Right lobe of liver (tissue), 6 donors: ENCODE results near the gene KCTD15. TPM values are rescaled to one million over a fixed set of nuclear protein-coding genes. Genes with fewer than 3 reads are reported as not detected.

ENCODE experiments used
- ATAC-seq, 4 donors: fragments of 200-7000 bp; cut with Tn5 transposase; one replicate each; pipeline ENCODE4 v1.9.1; 2020; ENCODE audit warnings: mild to moderate bottlenecking in 4 of 4, moderate library complexity in 4 of 4
- DNase-seq, 3 donors: peaks; one replicate each; pipeline ENCODE4 v3.0.0-alpha.2; 2020
- H3K27ac ChIP-seq, 3 donors: fragments of 200-600 bp; one replicate each; pipeline ENCODE4 v1.8.0; 2022
- H3K27me3 ChIP-seq, 2 donors: fragments of 200-600 bp; one replicate each; pipeline ENCODE4 v1.8.0; 2022
- H3K36me3 ChIP-seq, 4 donors: fragments of 200-600 bp; sonication (generic) in 1 of 4; one replicate each; pipeline versions ENCODE4 v1.5.1 to v1.8.0; 2017 to 2022; ENCODE audit warnings: control low read depth in 1 of 4
- H3K4me1 ChIP-seq, 4 donors: fragments of 200-600 bp; sonication (generic) in 1 of 4; one replicate each; pipeline versions ENCODE4 v1.5.1 to v1.8.0; 2017 to 2022; ENCODE audit warnings: control low read depth in 1 of 4
- H3K4me3 ChIP-seq, 3 donors: fragments of 200-600 bp; one replicate each; pipeline ENCODE4 v1.8.0; 2022
- H3K9me3 ChIP-seq, 4 donors: fragments of 200-600 bp; sonication (generic) in 1 of 4; one replicate each; pipeline versions ENCODE4 v1.5.1 to v1.8.0; 2017 to 2022; ENCODE audit warnings: control low read depth in 1 of 4
- POLR2A ChIP-seq: fragments of 450-650 bp; IDR thresholded peaks from one replicate; pipeline ENCODE4 v1.6.1; 2017; ENCODE audit warnings: antibody characterized with exemption, mild to moderate bottlenecking
- WGBS: methylation state at CpG from one replicate; pipeline ENCODE4 v1.1.6; 2018; ENCODE audit warnings: low coverage, low lambda C conversion rate; ENCODE audit not compliant: insufficient coverage; ENCODE audit errors: missing lambda C conversion rate; 5-methylcytosine and 5-hydroxymethylcytosine counted together
- intact Hi-C, 2 donors: fragments of 100-400 bp; cut with DNase I; formaldehyde crosslinking; loops; one replicate each; pipeline versions ENCODE4 v1.11.2 to v1.14.1; 2022
- total RNA-seq, 6 experiments: library from RNA; depleted of rRNA in 2 of 6; stranded (reverse); fragments of >200 nt in 2 of 6; fragmentation: NEBNext Ultra II Directional in 3 of 6; extraction: Animal tissue kit (Norgen Biotek cat#: 25700) in 3 of 6; gene quantifications; one replicate each; pipeline versions ENCODE4 v1.1.0 to v1.2.4, GENCODE V29; 2016 to 2023
- TF ChIP-seq, protein P1 (sequence below), 4 donors: fragments of 200-600 bp in 3 of 4; fragments of 450-650 bp in 1 of 4; IDR thresholded peaks; one replicate each; pipeline versions ENCODE4 v1.5.1 to v1.8.0; 2016 to 2022; ENCODE audit warnings: antibody characterized with exemption in 4 of 4, mild to moderate bottlenecking in 2 of 4
- donor health status: DM: no; HTN: yes; CAD: no.
- donor health status: DM: no; HTN: no; CAD: no.
- donor health status: DM: no; HTN: no; CAD: no.
- donor health status: DM: no; HTN: yes; CAD: no.
- donor health status: DM: no; HTN: yes; CAD: no.

The KCTD15 gene
- total RNA-seq, 6 experiments from 2014 or later: 5.0 to 27.0 (median 11.5) TPM

GRCh38 chr19:33811246-33811645, 14.6 kb downstream of the KCTD15 start:
- Histone ChIP-seq H3K9me3 (no peaks in the 10 kb centered on the region), H3K4me1 (no peaks in the 10 kb centered on the region), H3K36me3 (peaks cover 0 to 17% (median 0%) of the 10 kb centered on the region in 4 donors), H3K27ac (no peak overlapping the region), H3K4me3 (no peak overlapping the region), H3K27me3 (no peaks in the 10 kb centered on the region)
- ATAC-seq: no peak
- TF ChIP-seq, protein P1, sequence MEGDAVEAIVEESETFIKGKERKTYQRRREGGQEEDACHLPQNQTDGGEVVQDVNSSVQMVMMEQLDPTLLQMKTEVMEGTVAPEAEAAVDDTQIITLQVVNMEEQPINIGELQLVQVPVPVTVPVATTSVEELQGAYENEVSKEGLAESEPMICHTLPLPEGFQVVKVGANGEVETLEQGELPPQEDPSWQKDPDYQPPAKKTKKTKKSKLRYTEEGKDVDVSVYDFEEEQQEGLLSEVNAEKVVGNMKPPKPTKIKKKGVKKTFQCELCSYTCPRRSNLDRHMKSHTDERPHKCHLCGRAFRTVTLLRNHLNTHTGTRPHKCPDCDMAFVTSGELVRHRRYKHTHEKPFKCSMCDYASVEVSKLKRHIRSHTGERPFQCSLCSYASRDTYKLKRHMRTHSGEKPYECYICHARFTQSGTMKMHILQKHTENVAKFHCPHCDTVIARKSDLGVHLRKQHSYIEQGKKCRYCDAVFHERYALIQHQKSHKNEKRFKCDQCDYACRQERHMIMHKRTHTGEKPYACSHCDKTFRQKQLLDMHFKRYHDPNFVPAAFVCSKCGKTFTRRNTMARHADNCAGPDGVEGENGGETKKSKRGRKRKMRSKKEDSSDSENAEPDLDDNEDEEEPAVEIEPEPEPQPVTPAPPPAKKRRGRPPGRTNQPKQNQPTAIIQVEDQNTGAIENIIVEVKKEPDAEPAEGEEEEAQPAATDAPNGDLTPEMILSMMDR (IDR thresholded peaks at IDR 0.05): no peak
- TF ChIP-seq POLR2A: no peak
- intact Hi-C loops: no loop called here
- DNase-seq: peak in 1 of 3 donors; percentile 53
- 97% methylated on average over 6 of the region's 41 CpGs for WGBS

- no peaks in the 10 kb centered on the region for H3K27me3 ChIP-seq
- ATAC-seq (no peak), DNase-seq (peak in 1 of 3 donors; percentile 13)
- no peaks in the 10 kb centered on the region for H3K4me1 ChIP-seq
- H3K27ac ChIP-seq: no peak overlapping the region
- 71% methylated on average over 7 of the region's 14 CpGs for WGBS
- H3K4me3 ChIP-seq: no peak overlapping the region
- intact Hi-C loops: no loop called here
- TF ChIP-seq POLR2A: no peak
- TF ChIP-seq, protein P1 (IDR thresholded peaks at IDR 0.05): no peak
- H3K36me3 ChIP-seq: peaks cover 0 to 15% (median 0%) of the 10 kb centered on the region in 4 donors
- no peaks in the 10 kb centered on the region for H3K9me3 ChIP-seq
Measured at GRCh38 chr19:33811736-33812387, 15.2 kb downstream of the KCTD15 start.

GRCh38 chr19:33812388-33813330, 16.0 kb downstream of the KCTD15 start:
- TF ChIP-seq, protein P1 (IDR thresholded peaks at IDR 0.05): no peak
- no peak for TF ChIP-seq POLR2A
- no peaks in the 10 kb centered on the region for H3K9me3 ChIP-seq
- 88% methylated on average over 8 of the region's 28 CpGs for WGBS
- no peak for ATAC-seq
- peak in 1 of 3 donors; percentile 40 for DNase-seq
- no peak overlapping the region for H3K27ac ChIP-seq
- H3K4me3 ChIP-seq: no peak overlapping the region
- no peaks in the 10 kb centered on the region for H3K27me3 ChIP-seq
- peaks cover 0 to 12% (median 0%) of the 10 kb centered on the region in 4 donors for H3K36me3 ChIP-seq
- H3K4me1 ChIP-seq: no peaks in the 10 kb centered on the region
- intact Hi-C loops: no loop called here

- Histone ChIP-seq H3K36me3 (peaks cover 0 to 12% (median 0%) of the 10 kb centered on the region in 4 donors), H3K27me3 (no peaks in the 10 kb centered on the region), H3K27ac (no peak overlapping the region), H3K4me1 (no peaks in the 10 kb centered on the region), H3K9me3 (no peaks in the 10 kb centered on the region), H3K4me3 (no peak overlapping the region)
- intact Hi-C loops: no loop called here
- TF ChIP-seq POLR2A: no peak
- TF ChIP-seq, protein P1 (IDR thresholded peaks at IDR 0.05): no peak
- no peak for ATAC-seq
- 61% methylated on average over 5 of the region's 16 CpGs for whole genome bisulfite sequencing
- DNase-seq: peak in 2 of 3 donors; percentile 33 to 53
Measured at GRCh38 chr19:33813391-33814101, 16.9 kb downstream of the KCTD15 start.
